HG03521 (cell line): ENCODE data around the gene FAM227B.
"Not testable (repeated sequence)": the region's sequence is repeated elsewhere in the genome, so short reads cannot be mapped to it uniquely, and the experiment has no call there.

Experiments
- ATAC-seq: cut with Tn5 transposase; IDR thresholded peaks from one replicate; pipeline ENCODE4 v1.9.1; 2021; ENCODE audit warnings: mild to moderate bottlenecking, moderate library complexity; ENCODE audit not compliant: unreplicated experiment

The FAM227B gene

DNA sequence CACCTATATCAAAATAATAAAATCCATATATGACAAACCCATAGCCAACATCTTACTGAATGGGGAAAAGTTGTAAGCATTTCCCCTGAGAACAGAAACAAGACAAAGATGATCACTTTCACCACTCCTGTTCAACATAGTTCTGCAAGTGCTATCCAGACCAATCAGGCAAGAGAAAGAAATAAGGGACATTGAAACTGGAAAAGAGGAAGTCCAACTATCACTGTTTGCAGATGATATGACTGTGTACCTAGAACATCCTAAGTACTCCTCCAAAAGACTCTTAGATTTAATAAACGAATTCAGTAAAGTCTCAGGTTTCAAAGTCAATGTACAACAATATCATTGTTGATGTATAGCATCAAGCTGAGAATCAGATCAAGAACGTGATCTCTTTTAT lies 233.1 kb downstream of the FAM227B start:
- ATAC-seq, result no peak

DNA sequence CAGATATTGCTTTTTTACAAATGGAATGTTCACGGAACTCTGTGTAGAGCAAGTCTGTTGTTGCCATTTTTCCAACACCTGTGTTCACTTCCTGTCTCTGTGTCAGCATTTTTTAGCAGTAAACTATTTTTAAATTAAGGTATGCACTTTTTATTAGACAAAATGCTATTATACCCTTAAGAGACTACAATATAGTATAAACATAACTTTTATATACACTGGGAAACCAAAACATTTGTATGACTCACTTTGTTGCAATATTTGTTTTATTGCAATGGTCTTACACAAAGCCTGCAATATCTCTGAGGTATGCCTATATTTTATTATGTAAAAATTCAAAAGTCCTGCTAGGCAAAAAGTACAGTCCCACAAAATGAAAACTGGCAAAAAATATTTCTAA lies 237.4 kb downstream of the FAM227B start:
- ATAC-seq, result no peak

DNA sequence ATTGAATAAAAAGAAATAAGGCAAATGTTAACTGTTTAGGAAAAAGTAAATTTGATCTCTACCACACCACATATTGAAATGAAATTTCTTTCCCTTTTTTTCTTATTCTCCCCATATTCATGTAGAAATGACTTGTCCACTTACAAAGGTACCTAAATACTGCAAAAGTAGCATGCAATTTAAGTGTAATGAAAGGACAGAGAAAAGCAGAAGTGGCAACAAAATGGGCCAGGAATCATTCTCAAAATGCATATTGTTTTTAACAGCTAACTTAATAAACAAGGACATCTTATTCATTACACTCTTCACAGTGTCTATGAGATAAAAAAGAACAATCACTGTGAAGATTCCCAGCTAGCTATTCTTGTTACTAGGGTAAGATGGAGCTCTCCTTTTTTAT lies 238.2 kb downstream of the FAM227B start:
- no peak for ATAC-seq

DNA sequence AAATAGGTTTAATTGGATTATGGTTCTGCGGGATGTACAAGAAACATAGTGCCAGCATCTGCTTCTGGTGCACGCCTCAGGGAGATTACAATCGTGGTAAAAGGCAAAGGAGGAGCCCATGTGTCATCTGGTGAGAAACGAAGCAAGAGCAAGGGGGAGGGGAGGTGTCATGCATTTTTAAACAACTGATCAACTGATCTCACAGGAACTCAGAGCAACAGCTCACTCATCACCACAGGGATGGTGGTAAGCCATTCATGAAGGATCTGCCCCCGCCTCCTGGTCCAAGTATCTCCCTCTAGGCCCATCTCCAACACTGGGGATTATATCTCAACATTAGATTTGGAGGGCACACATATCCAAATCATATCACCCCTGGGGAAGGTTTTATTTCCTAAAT lies 239.7 kb downstream of the FAM227B start:
- no peak for ATAC-seq

DNA sequence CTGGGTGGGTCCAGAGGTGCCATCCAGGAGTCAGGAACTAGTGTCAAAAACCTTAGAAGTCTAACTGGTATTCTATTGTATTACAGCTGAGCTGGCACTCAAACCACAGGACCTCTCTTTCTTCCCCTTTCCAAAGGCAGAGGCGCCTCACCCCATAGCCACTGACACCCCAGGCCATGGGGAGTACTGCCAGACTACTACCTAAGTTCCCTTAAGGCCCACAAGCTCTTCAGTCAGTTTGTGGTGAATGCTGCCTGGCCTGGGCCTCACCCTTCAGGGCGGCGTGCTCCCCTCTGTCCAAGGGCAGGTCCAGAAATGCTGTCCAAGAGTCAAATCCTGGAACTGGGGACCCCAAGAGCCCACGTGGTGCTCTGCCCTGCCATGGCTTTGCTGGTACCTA lies 240.6 kb downstream of the FAM227B start:
- ATAC-seq, result no peak

DNA sequence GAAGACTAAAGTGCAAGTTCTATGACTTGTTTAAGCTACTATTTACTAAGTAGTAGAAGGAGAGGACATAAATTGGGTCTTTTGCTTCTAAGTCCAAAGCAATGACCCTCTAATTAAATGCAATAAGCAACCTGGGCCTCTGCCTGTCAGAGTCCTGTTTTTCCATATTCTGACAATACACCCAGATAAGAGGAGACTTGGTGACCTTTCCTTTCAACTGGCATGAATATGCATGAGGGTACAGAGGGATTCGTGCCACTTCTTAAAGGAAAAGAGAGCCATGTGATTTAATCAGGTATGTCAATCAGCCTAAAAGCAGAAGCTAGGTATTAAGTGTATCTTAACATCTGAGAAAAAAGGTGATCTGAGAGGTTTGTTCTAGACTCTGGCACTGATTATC lies 248.3 kb downstream of the FAM227B start:
- no peak for ATAC-seq

DNA sequence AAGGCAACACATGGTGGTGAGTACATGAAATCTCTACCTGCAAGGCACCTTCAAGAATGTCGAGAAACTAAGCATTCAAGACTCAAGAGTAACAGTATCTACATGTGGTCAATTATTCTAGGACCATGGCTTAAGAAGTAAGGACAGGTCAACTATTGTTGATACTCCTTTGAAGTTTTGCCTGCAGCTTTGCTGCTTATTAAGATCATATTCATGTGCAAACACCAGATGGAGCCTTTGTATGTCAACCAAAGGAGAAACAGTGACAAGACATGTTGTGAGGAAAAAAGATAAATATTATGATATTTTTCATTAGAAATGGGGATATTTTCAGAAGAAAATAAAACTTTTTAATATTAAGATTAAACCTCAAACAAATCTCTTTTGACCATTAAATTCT lies 249.8 kb downstream of the FAM227B start:
- ATAC-seq, result no peak

DNA sequence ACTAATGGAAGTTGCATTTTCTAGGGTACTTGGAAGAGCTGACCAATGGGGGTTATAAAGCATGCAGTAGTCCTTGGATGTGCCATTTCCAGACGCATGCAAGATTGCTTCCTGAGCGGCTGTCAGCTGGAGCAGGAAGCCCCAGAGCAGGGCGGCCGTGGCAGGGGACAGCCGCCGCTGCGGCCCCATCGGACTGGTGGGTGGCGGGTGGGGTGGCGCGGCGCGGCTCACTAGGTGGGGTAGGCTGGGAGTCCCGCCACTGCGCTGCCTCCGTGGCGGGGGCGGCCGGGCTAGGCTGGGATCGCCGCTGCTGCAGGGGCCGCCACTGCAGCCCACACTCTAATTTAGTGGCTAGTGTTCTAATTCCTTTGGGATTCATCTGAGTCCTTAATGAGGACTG lies 254.1 kb downstream of the FAM227B start:
- ATAC-seq, result no peak

DNA sequence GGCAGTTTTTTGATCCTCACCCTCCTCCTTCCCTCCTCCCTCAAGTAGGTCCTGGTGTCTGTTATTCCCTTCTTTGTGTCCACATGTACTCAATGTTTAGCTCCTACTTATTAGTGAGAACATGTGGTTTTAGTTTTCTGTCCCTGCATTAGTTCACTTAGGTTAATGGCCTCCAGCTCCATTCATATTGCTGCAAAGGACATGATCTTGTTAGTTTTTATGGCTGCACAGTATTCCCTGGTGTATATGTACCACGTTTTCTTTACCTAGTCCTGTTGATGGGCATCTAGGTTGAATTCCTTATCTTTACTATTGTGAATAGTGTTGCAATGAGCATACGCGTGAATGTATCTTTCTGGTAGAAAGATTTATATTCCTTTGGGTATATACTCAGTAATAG lies 259.2 kb downstream of the FAM227B start:
- ATAC-seq, result no peak

DNA sequence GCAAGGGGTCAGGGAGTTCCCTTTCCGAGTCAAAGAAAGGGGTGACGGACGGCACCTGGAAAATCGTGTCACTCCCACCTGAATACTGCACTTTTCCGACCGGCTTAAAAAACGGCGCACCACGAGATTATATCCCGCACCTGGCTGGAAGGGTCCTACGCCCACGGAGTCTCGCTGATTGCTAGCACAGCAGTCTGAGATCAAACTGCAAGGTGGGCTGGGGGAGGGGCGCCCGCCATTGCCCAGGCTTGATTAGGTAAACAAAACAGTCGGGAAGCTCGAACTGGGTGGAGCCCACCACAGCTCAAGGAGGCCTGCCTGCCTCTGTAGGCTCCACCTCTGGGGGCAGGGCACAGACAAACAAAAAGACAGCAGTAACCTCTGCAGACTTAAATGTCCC lies 266.2 kb downstream of the FAM227B start:
- ATAC-seq, result not testable (repeated sequence)

DNA sequence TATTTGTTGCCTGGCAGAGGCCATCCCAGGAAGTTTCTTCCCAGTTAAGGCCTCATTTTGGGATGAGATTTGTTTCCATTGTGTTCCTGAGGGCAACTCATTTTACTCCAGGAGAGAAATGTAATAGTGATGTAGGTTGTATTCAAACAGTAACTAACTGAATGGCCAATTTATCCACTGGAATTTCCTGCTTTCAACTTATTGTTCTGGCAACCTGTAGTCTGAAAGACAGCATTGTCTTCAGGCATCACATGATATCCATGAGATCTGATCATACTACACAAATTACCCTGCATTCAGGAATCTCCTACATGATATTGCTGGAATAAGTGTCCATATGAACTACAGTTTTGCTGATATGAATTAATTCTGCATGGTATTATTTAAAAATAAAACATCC lies 277.1 kb downstream of the FAM227B start:
- ATAC-seq, result no peak

DNA sequence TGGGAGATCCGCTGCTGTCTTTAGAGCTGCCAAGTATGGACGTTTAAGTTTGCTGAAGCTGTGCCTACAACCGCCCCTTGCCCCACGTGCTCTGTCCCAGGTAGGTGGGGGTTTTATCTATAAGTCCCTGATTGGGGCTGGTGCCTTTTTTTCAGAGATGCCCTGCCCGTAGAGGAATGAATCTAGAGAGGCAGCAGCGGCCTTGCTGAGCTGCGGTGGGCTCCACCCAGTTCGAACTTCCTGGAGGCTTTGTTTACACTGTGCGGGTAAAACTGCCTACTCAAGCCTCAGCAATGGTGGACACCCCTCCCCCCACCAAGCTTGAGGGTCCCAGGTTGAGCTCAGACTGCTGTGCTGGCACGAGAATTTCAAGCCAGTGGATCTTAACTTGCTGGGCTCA lies 281.0 kb downstream of the FAM227B start:
- no peak for ATAC-seq

DNA sequence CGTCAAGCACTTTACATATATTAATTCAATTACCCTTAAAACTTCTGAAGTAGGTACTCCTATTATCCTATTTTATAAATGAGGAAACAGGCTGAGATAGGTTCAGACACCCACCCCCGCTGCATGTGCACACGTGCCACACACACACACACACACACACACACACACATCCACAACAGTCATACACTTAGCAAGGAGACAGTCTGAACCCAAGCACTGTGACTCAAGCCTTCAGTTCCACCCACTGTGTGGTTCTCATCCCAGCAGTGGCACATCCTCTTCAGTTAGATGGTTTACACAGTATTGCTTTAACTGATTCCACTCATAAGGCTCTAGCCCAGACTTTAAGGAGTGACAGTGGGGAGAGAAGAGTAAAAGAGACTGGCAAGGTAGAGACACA lies 288.7 kb downstream of the FAM227B start:
- ATAC-seq, result no peak

DNA sequence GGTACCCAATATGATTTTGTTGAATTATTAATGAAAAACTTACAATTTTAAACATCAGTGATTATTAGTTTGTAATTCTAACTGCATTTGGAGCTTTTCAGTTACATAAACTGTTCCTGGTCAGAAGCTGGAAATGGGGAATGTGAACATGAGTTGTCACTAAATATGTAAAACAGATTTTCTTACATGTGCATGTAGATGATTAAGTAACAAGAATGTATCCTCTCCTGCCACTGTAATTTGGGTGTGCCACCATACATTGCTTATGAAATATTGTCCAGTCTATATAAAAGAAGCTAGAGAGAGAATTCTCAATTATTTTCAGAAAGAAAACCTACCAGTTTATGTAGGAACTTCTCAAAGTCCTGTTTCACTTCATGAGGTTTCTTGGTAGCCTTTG lies 289.2 kb downstream of the FAM227B start:
- no peak for ATAC-seq

DNA sequence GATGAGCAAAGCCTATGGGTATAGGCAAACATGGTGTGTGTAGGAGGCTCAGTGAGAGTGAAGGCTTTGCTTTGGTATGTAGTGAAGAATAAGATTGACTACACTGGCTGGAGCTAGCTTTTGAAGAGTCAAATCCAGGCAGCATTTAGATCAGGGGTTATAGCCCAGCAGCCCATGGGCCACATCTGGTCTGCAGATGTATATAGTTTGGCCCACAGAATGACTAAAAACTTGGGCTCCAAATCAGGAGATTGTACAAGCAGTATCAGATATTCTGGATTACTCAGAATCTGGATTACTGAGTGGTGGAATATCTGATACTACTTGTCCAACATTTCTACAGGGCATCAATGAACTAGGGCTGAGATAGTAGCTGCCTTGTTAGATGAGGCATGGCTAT lies 290.5 kb downstream of the FAM227B start:
- no peak for ATAC-seq

DNA sequence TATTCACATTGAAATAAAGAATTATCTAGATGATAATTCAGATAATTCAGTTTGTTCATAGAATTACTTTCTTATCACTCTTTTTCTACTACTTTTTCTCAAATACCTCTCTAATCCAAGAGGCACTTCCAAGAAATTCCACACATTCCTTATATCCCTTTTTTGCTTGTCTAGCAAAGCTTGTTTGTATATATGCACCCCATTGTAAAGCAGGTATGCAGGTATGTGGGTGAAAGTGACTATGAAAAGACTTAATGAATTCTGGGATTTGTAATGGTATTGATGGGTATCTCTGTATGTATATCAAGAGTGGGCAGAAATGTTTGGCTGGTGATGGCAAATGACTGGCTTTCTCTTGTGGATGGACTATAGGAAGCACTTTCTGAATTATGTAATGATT lies 291.7 kb downstream of the FAM227B start:
- ATAC-seq, result no peak

DNA sequence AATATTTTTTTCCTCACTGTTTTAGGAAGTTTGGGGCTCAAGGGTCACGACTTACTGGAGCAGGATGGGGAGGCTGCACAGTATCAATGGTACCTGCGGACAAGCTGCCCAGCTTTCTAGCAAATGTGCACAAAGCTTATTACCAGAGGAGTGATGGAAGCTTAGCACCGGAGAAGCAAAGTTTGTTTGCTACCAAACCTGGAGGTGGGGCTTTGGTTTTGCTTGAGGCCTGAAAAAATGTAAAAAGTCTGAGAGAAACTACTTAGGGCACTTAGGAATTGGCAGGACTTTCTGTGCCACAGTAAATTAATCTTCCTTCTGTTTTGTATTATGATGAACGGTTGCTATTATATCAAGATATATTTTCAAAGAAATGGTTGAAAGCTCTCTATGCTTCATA lies 292.7 kb downstream of the FAM227B start:
- ATAC-seq, result no peak

DNA sequence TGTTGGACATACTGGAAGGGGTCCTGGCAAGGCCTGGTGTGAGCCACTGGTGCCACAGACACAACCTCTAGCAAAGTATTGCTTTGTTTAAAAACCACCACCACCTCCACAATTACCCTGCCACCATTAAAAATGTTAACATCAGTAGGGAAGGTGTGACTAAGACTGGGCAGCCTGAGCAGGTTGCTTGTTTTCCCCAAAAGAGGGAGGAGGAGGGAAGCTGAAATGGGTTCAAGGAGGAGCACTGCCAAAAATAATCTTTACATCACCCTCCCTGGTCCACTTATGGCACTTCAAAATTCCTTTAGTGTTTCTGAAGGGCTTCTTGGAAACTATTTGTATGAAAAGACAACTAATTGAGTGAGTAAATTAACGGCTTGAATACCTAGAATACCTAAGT lies 297.4 kb downstream of the FAM227B start:
- ATAC-seq, result no peak

DNA sequence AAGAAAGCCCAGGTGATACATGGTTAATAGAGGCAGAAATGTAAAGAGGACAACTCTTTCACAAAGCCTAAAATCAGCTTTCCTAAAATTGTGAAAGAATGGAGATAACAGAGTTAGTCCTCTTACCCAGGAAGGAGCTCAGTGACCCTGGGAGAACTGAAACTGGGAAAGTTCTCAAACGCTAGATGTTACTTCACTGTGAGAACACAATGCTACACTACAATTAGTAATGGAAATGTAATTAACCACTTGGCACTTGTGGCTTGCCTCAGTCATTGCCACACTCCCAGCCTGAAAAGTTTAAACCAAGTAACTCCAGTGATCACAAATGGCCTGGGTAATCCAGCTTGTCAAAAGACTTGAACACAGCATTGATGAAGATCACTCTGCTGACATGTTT lies 300.3 kb downstream of the FAM227B start:
- no peak for ATAC-seq

DNA sequence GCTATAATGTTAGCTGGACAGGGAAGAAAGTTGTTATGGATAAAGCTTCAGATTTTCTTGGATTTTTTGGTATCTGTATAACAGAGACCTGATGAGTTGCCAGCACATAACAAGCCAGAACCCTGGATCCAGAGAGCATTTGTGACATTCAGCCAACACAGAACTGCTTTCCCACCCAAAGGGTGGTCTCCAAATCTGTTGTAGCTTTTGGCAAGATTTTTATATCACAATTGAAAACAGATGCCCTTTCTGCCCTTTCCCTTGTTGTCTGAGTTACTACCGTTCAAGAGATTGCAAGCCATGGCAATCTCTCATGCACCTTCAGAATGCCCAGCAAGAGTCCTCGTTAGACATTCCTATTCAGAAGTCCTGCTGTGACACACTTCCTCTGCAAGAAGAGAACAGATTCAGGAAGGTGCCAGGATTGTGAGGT lies 305.2 kb downstream of the FAM227B start:
- ATAC-seq, result no peak

DNA sequence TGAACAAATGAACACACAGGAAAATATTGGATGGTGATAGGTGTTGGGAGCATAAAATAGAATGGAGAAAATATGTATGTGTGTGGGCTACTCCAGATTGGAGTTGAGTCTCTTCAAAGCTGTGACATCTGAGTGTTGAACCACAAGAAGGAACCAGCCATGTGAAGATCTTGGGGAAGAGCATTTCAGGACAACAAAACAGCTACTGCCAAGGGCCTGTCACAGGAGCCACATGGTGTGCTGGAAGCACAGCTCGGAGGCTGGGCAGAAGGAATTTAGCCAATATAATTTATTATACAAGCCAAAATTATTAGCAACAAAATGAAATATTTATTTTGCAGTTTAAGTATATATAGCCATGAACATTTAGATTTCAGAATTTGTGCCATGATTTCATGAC lies 305.9 kb downstream of the FAM227B start:
- no peak for ATAC-seq

DNA sequence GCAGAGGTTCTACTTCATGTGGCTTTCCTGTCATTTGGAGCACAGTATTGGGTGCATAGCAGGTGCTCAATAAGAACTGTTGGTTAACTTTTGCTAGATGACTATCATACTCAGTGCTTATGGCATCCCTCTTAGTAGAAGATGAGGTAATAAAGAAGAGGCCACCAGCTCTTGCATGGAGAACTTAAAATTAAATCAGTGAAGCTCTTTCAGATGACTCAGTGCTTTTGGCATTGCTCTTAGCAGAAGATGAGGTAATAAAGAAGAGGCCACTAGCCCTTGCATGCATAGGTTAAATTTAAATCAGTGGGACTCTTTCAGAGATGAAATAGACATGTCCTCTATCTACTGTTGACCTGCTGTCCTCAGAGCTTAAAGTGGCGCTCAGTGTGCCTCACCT lies 307.0 kb downstream of the FAM227B start:
- no peak for ATAC-seq

DNA sequence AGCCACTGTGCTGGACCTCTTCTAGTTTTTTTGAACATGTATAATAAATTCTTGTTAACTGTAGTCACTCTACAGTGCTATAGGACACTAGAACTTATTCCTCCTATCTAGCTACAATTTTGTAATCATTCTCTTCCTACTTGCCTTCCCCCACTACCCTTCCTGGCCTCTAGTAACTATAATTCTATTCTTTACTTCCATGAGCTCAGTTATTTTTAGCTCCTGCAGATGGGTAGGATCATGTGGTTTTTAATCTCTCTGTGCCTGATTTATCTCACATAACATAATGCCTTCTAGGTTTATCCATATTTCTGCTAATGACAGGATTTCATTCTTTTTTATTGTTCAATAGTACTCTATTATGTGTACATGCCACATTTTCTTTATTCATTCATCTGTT lies 310.7 kb downstream of the FAM227B start:
- no peak for ATAC-seq

DNA sequence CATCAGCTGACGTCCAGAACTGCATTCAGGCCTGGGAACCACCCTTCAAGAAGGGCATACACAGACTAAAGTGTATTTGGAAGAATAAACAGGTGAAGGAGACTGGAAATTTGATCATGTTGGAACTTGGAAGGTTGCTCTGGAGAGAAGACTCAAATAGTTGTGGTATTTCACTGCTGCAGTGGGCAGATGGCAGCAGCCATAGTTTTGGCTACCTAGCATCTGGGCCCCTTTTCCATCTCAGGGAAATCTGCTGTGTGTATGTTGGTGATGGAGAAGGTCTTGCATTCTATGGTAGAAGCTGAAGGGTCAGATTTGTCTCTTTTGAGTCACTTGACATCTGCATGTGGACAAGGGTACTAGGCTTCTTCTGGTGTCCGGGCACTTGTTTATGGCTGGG lies 311.9 kb downstream of the FAM227B start:
- no peak for ATAC-seq
